Mammary epithelial cell (primary cell): ENCODE data around the gene PARD3.

Experiments
- CTCF ChIP-seq, 2 donors: IDR thresholded peaks in 1 of 2; conservative IDR thresholded peaks in 1 of 2; 2 replicates each; pipeline ENCODE4 v1.5.1; 2011 to 2012; ENCODE audit warnings: inconsistent platforms in 2 of 2, low read length in 2 of 2, mild to moderate bottlenecking in 2 of 2, control low read depth in 1 of 2, low read depth in 1 of 2; ENCODE audit not compliant: insufficient read depth in 1 of 2; ENCODE audit errors: extremely low read depth in 1 of 2
- EZH2 ChIP-seq: IDR thresholded peaks from 2 replicates; pipeline ENCODE4 v1.6.1; 2012; ENCODE audit warnings: low read length, inconsistent platforms, borderline replicate concordance

- TF ChIP-seq CTCF (conservative IDR thresholded peaks at IDR 0.05 in 1 of 2, IDR thresholded peaks at IDR 0.05 in 1 of 2; ENCODE audit: extremely low read depth in 1 of 2, insufficient read depth in 1 of 2, low read depth in 1 of 2, low read length in 2 of 2) (no peak), EZH2 (no peak)
These were observed 351.1 kb downstream of the PARD3 start for GRCh38 chr10:34464000-34464399.
